ENCODE measurements around the gene TXLNB.

TXLNB gene

DNA sequence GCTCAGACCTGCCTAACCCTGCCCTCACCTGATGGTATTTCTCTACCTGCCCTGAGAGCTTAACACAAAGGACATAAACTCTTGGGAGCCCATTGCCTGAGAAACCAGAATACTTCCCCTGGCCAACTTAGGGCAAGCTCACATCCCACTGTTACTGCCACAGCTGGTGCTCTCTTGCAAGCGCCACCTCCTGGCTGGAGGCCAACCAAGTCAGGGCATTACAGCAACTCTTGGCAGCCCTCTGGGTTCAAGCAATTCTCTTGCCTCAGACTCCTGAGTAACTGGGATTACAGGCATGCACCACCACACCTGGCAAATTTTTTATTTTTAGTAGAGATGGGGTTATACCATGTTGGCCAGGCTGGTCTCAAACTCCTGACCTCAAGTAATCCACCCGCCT, 86.8 kb downstream of the TXLNB start:
- Histone ChIP-seq H2AFZ (ENCODE audit: low read length) (no peak overlapping the region), H3K9ac (ENCODE audit: low read length) (no peak overlapping the region), H3F3A (ENCODE audit: insufficient read depth, low read length) (no peaks in the 10 kb centered on the region), H3K4me2 (ENCODE audit: low read length) (no peak overlapping the region), H4K20me1 (ENCODE audit: insufficient read depth, low read length) (no peaks in the 10 kb centered on the region), H3K9me2 (ENCODE audit: low read depth, low read length) (no peaks in the 10 kb centered on the region), H3K36me3 (ENCODE audit: insufficient read depth, low read length) (no peaks in the 10 kb centered on the region), H3K79me2 (ENCODE audit: insufficient read depth, low read length) (no peaks in the 10 kb centered on the region), H3K4me3 (ENCODE audit: low read depth, low read length, poor library complexity, severe bottlenecking) (no peak overlapping the region), H3K4me1 (ENCODE audit: insufficient read depth, low read length, severe bottlenecking) (no peaks in the 10 kb centered on the region), H3K27ac (ENCODE audit: low read depth, low read length, poor library complexity, severe bottlenecking) (no peak overlapping the region), H3K27me3 (ENCODE audit: insufficient read depth, low read length) (no peaks in the 10 kb centered on the region), H3K9me3 (ENCODE audit: low read length) (no peaks in the 10 kb centered on the region)
- no peak for TF ChIP-seq EZH2 (IDR thresholded peaks at IDR 0.05; ENCODE audit: borderline replicate concordance, low read length)
- TF ChIP-seq, protein P1, sequence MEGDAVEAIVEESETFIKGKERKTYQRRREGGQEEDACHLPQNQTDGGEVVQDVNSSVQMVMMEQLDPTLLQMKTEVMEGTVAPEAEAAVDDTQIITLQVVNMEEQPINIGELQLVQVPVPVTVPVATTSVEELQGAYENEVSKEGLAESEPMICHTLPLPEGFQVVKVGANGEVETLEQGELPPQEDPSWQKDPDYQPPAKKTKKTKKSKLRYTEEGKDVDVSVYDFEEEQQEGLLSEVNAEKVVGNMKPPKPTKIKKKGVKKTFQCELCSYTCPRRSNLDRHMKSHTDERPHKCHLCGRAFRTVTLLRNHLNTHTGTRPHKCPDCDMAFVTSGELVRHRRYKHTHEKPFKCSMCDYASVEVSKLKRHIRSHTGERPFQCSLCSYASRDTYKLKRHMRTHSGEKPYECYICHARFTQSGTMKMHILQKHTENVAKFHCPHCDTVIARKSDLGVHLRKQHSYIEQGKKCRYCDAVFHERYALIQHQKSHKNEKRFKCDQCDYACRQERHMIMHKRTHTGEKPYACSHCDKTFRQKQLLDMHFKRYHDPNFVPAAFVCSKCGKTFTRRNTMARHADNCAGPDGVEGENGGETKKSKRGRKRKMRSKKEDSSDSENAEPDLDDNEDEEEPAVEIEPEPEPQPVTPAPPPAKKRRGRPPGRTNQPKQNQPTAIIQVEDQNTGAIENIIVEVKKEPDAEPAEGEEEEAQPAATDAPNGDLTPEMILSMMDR (IDR thresholded peaks at IDR 0.05; ENCODE audit: low read length): peak; percentile 31; the same call in 1 of the 2 replicates

DNA sequence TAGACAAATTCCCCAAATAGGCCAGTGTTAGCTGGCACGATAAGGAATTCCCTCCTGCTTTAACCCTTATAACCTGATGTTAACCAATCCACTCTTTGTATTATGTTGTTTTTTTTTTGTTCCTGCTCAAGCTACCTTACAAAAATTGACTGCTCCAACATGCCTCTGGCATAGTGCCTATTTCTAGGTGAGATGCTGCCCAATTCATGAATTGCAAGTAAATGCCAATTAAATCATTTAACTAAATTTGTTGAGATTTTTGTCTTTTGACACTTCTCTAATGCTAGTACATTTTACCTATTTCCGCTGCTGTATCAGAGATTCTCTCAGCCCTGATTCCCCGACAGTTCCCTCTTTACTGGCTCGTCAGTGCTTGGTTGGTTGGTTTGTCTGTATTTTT, 90.4 kb downstream of the TXLNB start:
- H3K4me2 ChIP-seq (ENCODE audit: low read length): no peak overlapping the region
- H3K9me3 ChIP-seq (ENCODE audit: low read length): no peaks in the 10 kb centered on the region
- H3K27ac ChIP-seq (ENCODE audit: low read depth, low read length, poor library complexity, severe bottlenecking): no peak overlapping the region
- H4K20me1 ChIP-seq (ENCODE audit: insufficient read depth, low read length): no peaks in the 10 kb centered on the region
- no peaks in the 10 kb centered on the region for H3K27me3 ChIP-seq (ENCODE audit: insufficient read depth, low read length)
- no peaks in the 10 kb centered on the region for H3K36me3 ChIP-seq (ENCODE audit: insufficient read depth, low read length)
- no peak overlapping the region for H3K9ac ChIP-seq (ENCODE audit: low read length)
- H3K9me2 ChIP-seq (ENCODE audit: low read depth, low read length): no peaks in the 10 kb centered on the region
- H3K79me2 ChIP-seq (ENCODE audit: insufficient read depth, low read length): no peaks in the 10 kb centered on the region
- H3F3A ChIP-seq (ENCODE audit: insufficient read depth, low read length): no peaks in the 10 kb centered on the region
- H3K4me1 ChIP-seq (ENCODE audit: insufficient read depth, low read length, severe bottlenecking): no peaks in the 10 kb centered on the region
- no peak overlapping the region for H2AFZ ChIP-seq (ENCODE audit: low read length)
- TF ChIP-seq EZH2 (IDR thresholded peaks at IDR 0.05; ENCODE audit: borderline replicate concordance, low read length): no peak
- TF ChIP-seq, protein P1 (IDR thresholded peaks at IDR 0.05; ENCODE audit: low read length): no peak
- no peak overlapping the region for H3K4me3 ChIP-seq (ENCODE audit: low read depth, low read length, poor library complexity, severe bottlenecking)

DNA sequence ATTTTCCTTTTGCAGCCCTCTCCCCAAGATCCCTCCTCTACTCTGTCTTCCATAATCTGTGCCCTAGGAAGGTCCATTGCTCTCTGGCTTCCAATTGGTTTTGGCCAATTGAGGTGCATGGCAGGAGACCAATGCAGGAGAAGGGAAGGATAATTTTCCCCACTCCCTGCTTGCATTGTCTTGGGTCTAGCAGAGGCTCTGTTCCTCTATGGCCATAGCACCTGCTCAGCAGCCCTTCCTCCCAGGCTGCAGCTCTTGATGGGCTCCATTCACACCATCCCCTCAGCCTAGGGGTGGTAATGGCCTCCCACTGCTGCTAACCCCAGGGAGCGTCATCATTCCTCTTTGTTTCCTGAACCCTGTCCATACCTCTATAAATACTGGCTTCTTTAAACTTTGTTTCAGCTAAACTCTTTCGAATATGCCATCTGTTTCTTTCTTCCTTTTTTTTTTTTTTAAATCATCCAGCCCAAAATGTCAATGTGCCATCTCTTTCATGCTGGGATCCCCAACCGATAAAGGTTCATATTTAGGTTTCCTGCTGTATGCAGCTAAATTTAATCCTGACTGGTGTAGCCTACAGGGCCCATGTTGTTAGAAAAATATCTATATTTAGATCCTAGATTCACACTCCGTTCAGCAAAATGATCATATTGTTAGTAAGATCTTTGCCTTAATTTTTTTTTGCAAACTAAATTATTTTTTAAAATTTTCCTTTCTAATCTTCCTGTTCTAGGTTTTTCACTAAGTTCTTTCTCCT, 93.1 kb downstream of the TXLNB start:
- H3K4me3 ChIP-seq (ENCODE audit: low read depth, low read length, poor library complexity, severe bottlenecking): no peak overlapping the region
- no peak overlapping the region for H3K27ac ChIP-seq (ENCODE audit: low read depth, low read length, poor library complexity, severe bottlenecking)
- H3K4me2 ChIP-seq (ENCODE audit: low read length): no peak overlapping the region
- H3K79me2 ChIP-seq (ENCODE audit: insufficient read depth, low read length): no peaks in the 10 kb centered on the region
- H2AFZ ChIP-seq (ENCODE audit: low read length): no peak overlapping the region
- H4K20me1 ChIP-seq (ENCODE audit: insufficient read depth, low read length): no peaks in the 10 kb centered on the region
- no peaks in the 10 kb centered on the region for H3K27me3 ChIP-seq (ENCODE audit: insufficient read depth, low read length)
- no peaks in the 10 kb centered on the region for H3K9me2 ChIP-seq (ENCODE audit: low read depth, low read length)
- H3K36me3 ChIP-seq (ENCODE audit: insufficient read depth, low read length): no peaks in the 10 kb centered on the region
- no peaks in the 10 kb centered on the region for H3K9me3 ChIP-seq (ENCODE audit: low read length)
- no peak for TF ChIP-seq EZH2 (IDR thresholded peaks at IDR 0.05; ENCODE audit: borderline replicate concordance, low read length)
- TF ChIP-seq, protein P1 (IDR thresholded peaks at IDR 0.05; ENCODE audit: low read length): no peak
- no peaks in the 10 kb centered on the region for H3K4me1 ChIP-seq (ENCODE audit: insufficient read depth, low read length, severe bottlenecking)
- H3F3A ChIP-seq (ENCODE audit: insufficient read depth, low read length): no peaks in the 10 kb centered on the region
- no peak overlapping the region for H3K9ac ChIP-seq (ENCODE audit: low read length)
